LNCaP clone FGC (cell line): ENCODE measurements around the gene IGDCC3.

Source experiments
- DNase-seq: peaks from one replicate; pipeline ENCODE4 v3.0.0-alpha.2; 2011; ENCODE audit warnings: low read depth
- H3K4me3 ChIP-seq: 2 replicates; pipeline ENCODE4 v1.5.1; 2011; ENCODE audit warnings: mild to moderate bottlenecking, low read depth, low read length, control low read depth
- CTCF ChIP-seq: IDR thresholded peaks from 2 replicates; pipeline ENCODE4 v1.5.1; 2012; ENCODE audit warnings: mild to moderate bottlenecking; ENCODE audit not compliant: control insufficient read depth, insufficient read depth; ENCODE audit errors: extremely low read depth

Gene IGDCC3

GRCh38 chr15:65420975-65421359 is 43.2 kb upstream of the IGDCC3 start:
- H3K4me3 ChIP-seq = no peak overlapping the region
- no peak for DNase-seq
- no peak for TF ChIP-seq CTCF

- no peak for DNase-seq
- no peak overlapping the region for H3K4me3 ChIP-seq
- TF ChIP-seq CTCF = no peak
Observed at GRCh38 chr15:65418596-65418995, 40.8 kb upstream of the IGDCC3 start.

DNA sequence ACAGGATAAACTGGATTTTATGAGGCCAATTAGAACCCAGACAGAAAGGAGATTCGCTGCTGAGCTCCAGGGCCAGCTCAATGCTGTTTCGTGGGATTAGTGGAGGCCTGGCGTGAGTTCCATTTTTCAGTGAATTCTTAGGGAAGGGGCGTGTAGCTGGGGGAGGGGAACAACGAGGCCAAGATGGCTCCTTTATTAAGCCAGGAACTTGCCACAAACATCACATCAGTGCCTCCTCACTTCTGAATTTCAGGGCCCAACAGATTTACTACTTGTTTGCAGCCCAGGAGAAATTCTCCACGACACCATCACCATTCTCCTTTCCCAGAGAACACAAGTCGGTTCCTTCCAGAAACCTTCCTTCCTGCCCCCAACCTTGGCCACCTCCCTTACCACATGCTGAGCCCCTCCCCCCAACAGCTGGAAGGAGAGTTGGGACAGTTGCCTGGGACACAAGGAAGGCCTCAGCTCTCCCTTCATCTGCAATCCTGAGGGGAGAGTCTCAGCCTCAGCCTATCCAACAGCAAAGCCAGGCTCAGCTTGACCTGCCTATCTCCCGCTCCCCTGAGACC is 39.1 kb upstream of the IGDCC3 start:
- no peak overlapping the region for H3K4me3 ChIP-seq
- DNase-seq = no peak
- no peak for TF ChIP-seq CTCF

GRCh38 chr15:65414841-65415621 is 37.2 kb upstream of the IGDCC3 start:
- no peak for DNase-seq
- TF ChIP-seq CTCF = no peak
- no peak overlapping the region for H3K4me3 ChIP-seq

GRCh38 chr15:65413760-65414144 is 36.0 kb upstream of the IGDCC3 start:
- no peak for DNase-seq

GRCh38 chr15:65413051-65413759 is 35.4 kb upstream of the IGDCC3 start:
- TF ChIP-seq CTCF = no peak
- no peak overlapping the region for H3K4me3 ChIP-seq
- DNase-seq = no peak

More at GRCh38 chr15:65413760-65414144, 36.0 kb upstream of the IGDCC3 start:
- no peak overlapping the region for H3K4me3 ChIP-seq
- no peak for TF ChIP-seq CTCF

DNA sequence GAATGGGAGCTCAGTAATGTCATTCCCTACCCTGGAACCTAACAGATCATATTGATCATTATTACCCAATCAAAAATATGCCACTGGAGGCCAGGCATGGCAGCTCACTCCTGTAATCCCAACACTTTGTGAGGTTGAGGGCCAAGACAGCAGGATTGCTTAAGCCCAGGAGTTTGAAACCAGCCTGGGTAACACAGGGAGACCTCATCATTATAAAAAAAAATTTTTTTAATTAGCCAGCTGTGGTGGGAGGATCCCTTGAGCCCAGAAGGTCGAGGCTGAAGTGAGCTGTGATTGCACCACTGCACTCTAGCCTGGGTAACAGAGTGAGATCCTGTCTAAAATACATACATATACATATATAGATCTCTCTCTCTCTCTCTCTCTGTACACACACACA is 34.8 kb upstream of the IGDCC3 start:
- H3K4me3 ChIP-seq = no peak overlapping the region
- no peak for DNase-seq
- TF ChIP-seq CTCF = no peak
